Esophagus squamous epithelium (tissue), 4 donors: ENCODE measurements around the gene RABGAP1L.

Experiments
- POLR2A ChIP-seq, 4 donors: fragments of 450-650 bp; IDR thresholded peaks; one replicate each; pipeline ENCODE4 v1.6.1; 2017; ENCODE audit warnings: antibody characterized with exemption in 4 of 4, mild to moderate bottlenecking in 4 of 4, moderate library complexity in 3 of 4
- TF ChIP-seq, protein P1 (sequence below), 6 experiments: fragments of 450-650 bp in 4 of 6; fragments of 200-600 bp in 2 of 6; sonication (generic) in 2 of 6; IDR thresholded peaks; one replicate each; pipeline ENCODE4 v1.5.1; 2016 to 2019; ENCODE audit warnings: antibody characterized with exemption in 6 of 6, mild to moderate bottlenecking in 4 of 6, moderate library complexity in 4 of 6

DNA sequence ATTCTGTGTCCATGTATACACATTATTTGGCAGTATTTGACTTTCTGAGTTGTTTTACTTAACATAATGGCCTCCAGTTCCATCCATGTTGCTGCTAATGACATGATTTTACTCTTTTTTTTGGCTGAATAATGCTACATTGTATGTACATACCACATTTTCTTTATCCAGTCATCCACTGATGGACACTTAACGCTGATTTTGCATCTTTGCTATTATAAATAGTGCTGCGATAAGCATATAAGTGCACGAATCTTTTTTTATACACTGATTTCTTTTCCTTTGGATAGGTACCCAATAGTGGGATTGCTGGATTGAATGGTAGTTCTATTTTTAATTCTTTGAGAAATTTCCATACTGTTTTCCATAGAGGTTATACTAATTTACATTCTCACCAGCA lies 544.0 kb downstream of the RABGAP1L start:
- TF ChIP-seq, protein P1, sequence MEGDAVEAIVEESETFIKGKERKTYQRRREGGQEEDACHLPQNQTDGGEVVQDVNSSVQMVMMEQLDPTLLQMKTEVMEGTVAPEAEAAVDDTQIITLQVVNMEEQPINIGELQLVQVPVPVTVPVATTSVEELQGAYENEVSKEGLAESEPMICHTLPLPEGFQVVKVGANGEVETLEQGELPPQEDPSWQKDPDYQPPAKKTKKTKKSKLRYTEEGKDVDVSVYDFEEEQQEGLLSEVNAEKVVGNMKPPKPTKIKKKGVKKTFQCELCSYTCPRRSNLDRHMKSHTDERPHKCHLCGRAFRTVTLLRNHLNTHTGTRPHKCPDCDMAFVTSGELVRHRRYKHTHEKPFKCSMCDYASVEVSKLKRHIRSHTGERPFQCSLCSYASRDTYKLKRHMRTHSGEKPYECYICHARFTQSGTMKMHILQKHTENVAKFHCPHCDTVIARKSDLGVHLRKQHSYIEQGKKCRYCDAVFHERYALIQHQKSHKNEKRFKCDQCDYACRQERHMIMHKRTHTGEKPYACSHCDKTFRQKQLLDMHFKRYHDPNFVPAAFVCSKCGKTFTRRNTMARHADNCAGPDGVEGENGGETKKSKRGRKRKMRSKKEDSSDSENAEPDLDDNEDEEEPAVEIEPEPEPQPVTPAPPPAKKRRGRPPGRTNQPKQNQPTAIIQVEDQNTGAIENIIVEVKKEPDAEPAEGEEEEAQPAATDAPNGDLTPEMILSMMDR (IDR thresholded peaks at IDR 0.05), result no peak
- no peak for TF ChIP-seq POLR2A (IDR thresholded peaks at IDR 0.05)
